ENCODE results near the gene MCL1.

DNA sequence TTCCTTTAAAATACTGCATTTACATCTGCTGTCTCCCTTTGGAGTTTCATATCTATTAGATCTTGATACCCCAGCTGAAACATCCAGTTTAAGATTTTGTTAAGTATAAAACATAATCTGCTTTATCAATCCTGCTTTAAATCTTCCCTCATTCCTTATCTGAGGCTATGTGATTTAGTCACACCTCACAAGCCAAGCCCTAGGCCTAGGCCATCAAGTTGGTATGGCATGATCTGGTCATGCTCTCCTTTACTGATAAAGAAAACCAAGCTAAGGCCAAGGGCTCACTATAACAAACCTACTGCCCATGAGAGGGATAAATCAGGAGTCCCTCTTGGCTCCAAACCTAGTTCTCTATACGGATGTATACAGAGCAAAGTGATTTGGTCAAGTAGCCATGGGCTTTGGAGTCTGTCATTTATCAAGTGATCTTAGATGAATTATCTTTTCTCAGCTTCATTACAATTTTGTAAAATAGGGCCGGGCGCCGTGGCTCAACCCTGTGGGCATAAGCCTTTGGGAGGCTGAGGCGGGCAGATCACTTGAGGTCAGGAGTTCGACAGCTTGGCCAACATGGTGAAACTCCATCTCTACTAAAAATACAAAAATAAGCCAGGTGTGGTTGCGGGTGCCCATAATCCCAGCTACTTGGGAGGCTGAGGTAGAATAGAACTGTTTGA, 27.2 kb upstream of the MCL1 start:
- TF ChIP-seq, protein P1, sequence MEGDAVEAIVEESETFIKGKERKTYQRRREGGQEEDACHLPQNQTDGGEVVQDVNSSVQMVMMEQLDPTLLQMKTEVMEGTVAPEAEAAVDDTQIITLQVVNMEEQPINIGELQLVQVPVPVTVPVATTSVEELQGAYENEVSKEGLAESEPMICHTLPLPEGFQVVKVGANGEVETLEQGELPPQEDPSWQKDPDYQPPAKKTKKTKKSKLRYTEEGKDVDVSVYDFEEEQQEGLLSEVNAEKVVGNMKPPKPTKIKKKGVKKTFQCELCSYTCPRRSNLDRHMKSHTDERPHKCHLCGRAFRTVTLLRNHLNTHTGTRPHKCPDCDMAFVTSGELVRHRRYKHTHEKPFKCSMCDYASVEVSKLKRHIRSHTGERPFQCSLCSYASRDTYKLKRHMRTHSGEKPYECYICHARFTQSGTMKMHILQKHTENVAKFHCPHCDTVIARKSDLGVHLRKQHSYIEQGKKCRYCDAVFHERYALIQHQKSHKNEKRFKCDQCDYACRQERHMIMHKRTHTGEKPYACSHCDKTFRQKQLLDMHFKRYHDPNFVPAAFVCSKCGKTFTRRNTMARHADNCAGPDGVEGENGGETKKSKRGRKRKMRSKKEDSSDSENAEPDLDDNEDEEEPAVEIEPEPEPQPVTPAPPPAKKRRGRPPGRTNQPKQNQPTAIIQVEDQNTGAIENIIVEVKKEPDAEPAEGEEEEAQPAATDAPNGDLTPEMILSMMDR (IDR thresholded peaks at IDR 0.05), result no peak
- TF ChIP-seq EP300 (IDR thresholded peaks at IDR 0.05), result no peak
- no peak for TF ChIP-seq POLR2A (IDR thresholded peaks at IDR 0.05)

Measured in ovary (tissue), 3 donors.